Aorta (tissue), 5 donors: Measurements from ENCODE around the gene IQSEC3. TPM values are rescaled to one million over a fixed set of nuclear protein-coding genes. Genes with fewer than 3 reads are reported as not detected.
"Not testable (repeated sequence)": the region's sequence is repeated elsewhere in the genome, so short reads cannot be mapped to it uniquely, and the experiment has no call there.

Source experiments
- ATAC-seq: fragments of 200-7000 bp; cut with Tn5 transposase; one replicate; pipeline ENCODE4 v1.9.1; 2022; ENCODE audit warnings: moderate library complexity; ENCODE audit not compliant: low FRiP score
- DNase-seq, 2 donors: peaks; one replicate each; pipeline ENCODE4 v3.0.0-alpha.2; 2020
- H3K27ac ChIP-seq, 2 donors: one replicate each; pipeline ENCODE4 v1.5.1; 2013; ENCODE audit warnings: low read length in 2 of 2, mild to moderate bottlenecking in 2 of 2, moderate library complexity in 2 of 2, control low read depth in 1 of 2, inconsistent platforms in 1 of 2, low read depth in 1 of 2
- H3K27me3 ChIP-seq, 2 donors: one replicate each; pipeline ENCODE4 v1.6.1; 2013; ENCODE audit warnings: control low read depth in 1 of 2, low read length in 1 of 2, mild to moderate bottlenecking in 1 of 2, moderate library complexity in 1 of 2; ENCODE audit not compliant: insufficient read depth in 2 of 2, control insufficient read depth in 1 of 2
- H3K36me3 ChIP-seq, 2 donors: one replicate each; pipeline ENCODE4 v1.6.1; 2013; ENCODE audit warnings: control low read depth in 1 of 2, low read length in 1 of 2, mild to moderate bottlenecking in 1 of 2; ENCODE audit not compliant: insufficient read depth in 2 of 2, control insufficient read depth in 1 of 2
- H3K4me1 ChIP-seq, 2 donors: one replicate each; pipeline ENCODE4 v1.6.1; 2013; ENCODE audit warnings: low read length in 2 of 2, control low read depth in 1 of 2, mild to moderate bottlenecking in 1 of 2, moderate library complexity in 1 of 2; ENCODE audit not compliant: insufficient read depth in 2 of 2, control insufficient read depth in 1 of 2
- H3K4me3 ChIP-seq, 2 donors: one replicate each; pipeline ENCODE4 v1.5.1; 2013; ENCODE audit warnings: low read length in 2 of 2, control low read depth in 1 of 2, mild to moderate bottlenecking in 1 of 2
- H3K9me3 ChIP-seq: one replicate; pipeline ENCODE4 v1.6.1; 2013; ENCODE audit warnings: mild to moderate bottlenecking, low read length; ENCODE audit not compliant: control insufficient read depth
- WGBS, 2 donors: extraction: QIAGEN DNeasy Blood & Tissue Kit; methylation state at CpG; one replicate each; pipeline ENCODE4 v1.1.7; 2013; 5-methylcytosine and 5-hydroxymethylcytosine counted together
- intact Hi-C, 2 donors: fragments of 100-400 bp; cut with DNase I; formaldehyde crosslinking; loops; one replicate each; pipeline versions ENCODE4 v1.14.2 to v1.15.0; 2022
- polyA plus RNA-seq, 2 donors: library from polyadenylated mRNA; stranded (reverse); fragments of 200-250 nt; gene quantifications; one replicate each; pipeline ENCODE4 v1.2.3, GENCODE V29; 2013
- total RNA-seq, 2 donors: library from RNA; stranded (reverse); fragmentation: NEBNext Ultra II Directional; extraction: Animal tissue kit (Norgen Biotek cat#: 25700); gene quantifications; one replicate each; pipeline ENCODE4 v1.2.1, GENCODE V29; 2021
- donor health status: healthy with polysubstance abuse.
- donor health status: Bipolar disorder and iron deficiency.
- donor health status: DM: no; HTN: no; CAD: no.
- donor health status: DM: no; HTN: no; CAD: no.
- donor health status: DM: yes; HTN: yes; CAD: no.

IQSEC3 gene
- total and polyA plus RNA-seq, 4 donors: 0.15 to 6.4 (median 3.0) TPM; not detected in 1

DNA sequence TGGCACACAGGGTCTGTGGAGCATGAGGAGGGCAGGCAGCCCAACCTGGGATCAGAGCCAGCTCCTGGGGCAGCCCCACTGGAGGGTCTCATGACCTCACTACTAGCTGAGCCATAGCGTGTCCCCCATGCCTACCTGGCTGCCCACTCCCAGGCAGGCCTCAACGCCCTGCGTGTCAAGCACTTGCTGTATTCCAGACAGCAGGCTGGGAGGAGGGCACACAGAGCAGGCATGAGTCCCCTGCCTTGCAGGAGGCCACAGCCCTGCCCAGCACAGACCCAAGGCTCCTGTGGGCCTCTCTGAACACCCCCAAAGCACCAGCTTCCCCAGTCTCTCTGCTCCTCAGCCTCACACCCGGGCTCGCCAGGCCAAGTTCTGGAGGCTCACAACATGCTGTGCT is 64.0 kb downstream of the IQSEC3 start:
- Histone ChIP-seq H3K4me3 (no peak overlapping the region), H3K9me3 (no peaks in the 10 kb centered on the region), H3K36me3 (no peaks in the 10 kb centered on the region), H3K4me1 (no peaks in the 10 kb centered on the region), H3K27ac (no peak overlapping the region), H3K27me3 (no peaks in the 10 kb centered on the region)
- intact Hi-C loops: no loop called here
- WGBS, 2 donors: 92 to 93% methylated on average over 5 of the region's 5 CpGs
- DNase-seq: no peak
- no peak for ATAC-seq

- Histone ChIP-seq H3K27ac (no peak overlapping the region), H3K36me3 (no peaks in the 10 kb centered on the region), H3K4me1 (no peaks in the 10 kb centered on the region), H3K27me3 (no peaks in the 10 kb centered on the region), H3K4me3 (no peak overlapping the region), H3K9me3 (no peaks in the 10 kb centered on the region)
- DNase-seq: no peak
- no peak for ATAC-seq
- WGBS, 2 donors: 84 to 88% methylated on average over 12 of the region's 12 CpGs
- intact Hi-C loops: no loop called here
Observed at GRCh38 chr12:131008-131407, 64.4 kb downstream of the IQSEC3 start.

DNA sequence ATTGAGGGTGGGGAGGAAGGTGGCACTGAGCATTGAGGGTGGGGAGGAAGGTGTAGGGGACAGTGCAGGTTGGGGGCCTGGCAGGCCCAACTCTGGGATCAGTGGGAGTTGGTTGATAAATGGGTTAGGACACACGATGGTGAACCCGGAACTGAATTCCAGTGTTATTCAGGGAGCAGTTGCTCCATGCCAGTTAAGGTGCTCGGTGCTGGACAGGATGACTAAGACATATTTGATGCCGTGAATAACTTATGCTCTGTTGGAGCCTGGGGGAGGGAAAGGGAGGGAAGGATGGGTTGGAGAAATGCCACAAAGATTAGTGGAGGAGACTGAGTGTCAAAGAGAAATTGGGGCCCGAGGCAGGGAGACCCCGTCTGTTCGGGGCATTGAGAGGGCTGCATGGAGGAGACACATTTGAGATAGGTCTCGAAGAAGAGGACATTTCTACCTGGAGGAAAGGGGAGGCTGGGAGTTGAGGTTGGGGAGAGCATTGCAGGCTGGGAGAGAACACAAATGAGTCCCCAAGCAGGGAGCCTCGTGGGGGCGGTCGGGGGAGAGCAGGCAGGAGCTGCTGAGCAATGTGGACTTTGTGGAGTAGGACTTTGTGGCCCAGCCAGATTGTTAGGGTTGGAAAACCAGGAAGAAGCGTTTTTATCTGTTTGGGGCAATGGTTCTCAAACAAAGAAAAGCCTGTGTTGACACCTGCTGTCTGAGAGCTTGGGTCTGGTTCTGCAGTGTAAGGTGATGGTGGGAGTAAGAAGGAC is 65.3 kb downstream of the IQSEC3 start:
- ATAC-seq: no peak
- H3K27me3 ChIP-seq: no peaks in the 10 kb centered on the region

DNA sequence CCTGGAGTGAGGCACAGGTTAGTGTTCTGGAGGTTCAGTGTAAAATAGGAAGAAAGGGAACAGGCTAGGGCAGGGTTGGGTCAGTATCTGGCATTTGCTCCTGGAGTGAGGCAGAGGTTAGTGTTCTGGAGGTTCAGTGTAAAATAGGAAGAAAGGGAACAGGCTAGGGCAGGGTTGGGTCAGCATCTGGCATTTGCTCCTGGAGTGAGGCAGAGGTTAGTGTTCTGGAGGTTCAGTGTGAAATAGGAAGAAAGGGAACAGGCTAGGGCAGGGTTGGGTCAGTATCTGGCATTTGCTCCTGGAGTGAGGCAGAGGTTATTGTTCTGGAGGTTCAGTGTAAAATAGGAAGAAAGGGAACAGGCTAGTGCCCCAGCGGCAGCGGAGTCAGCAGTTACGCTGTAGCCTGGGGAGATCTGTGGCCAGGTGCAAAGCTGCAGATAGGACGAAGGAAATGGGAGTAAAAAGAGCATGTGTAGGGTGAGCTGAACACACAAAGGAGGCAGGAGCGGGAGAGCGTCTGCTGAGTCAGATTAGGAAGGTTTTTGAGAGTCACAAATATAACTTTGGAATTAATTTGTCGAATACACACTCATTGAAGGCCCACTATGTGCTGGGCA is 67.2 kb downstream of the IQSEC3 start:
- intact Hi-C loops, H3K4me1 ChIP-seq, H3K9me3 ChIP-seq, H3K36me3 ChIP-seq, H3K4me3 ChIP-seq, ATAC-seq, H3K27ac ChIP-seq, H3K27me3 ChIP-seq, DNase-seq: not testable (repeated sequence)
- WGBS, 2 donors: 88 to 90% methylated on average over 7 of the region's 7 CpGs

More for the DNA sequence above, 65.3 kb downstream of the IQSEC3 start:
- intact Hi-C loops: no loop called here
- no peak for DNase-seq
- no peak overlapping the region for H3K4me3 ChIP-seq
- no peak overlapping the region for H3K27ac ChIP-seq
- no peaks in the 10 kb centered on the region for H3K4me1 ChIP-seq
- WGBS, 2 donors: 73 to 76% methylated on average over 12 of the region's 12 CpGs
- no peaks in the 10 kb centered on the region for H3K9me3 ChIP-seq
- H3K36me3 ChIP-seq: no peaks in the 10 kb centered on the region

DNA sequence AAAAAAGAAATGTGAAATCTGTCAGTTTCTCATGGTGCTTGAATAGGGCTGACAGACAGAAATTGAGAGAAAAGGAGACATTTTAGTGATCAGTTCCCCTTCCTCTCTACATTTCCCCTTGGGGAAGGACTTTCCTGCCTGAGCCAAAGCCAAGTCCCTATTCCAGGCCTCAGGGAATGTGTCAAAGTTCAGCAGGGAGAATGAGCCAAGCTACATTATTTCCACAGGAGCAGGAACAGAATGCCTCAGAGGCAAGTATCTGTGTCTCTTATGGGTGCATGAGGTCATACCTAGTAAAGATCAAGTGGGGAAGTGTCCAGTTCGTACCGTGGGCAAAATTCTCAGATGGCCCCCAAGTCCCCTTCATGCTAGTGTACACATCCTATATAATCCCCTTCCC is 68.6 kb downstream of the IQSEC3 start:
- no peak for ATAC-seq
- no peak overlapping the region for H3K4me3 ChIP-seq

GRCh38 chr12:138171-138897 is 71.8 kb downstream of the IQSEC3 start:
- intact Hi-C loops: no loop called here
- H3K27me3 ChIP-seq: no peaks in the 10 kb centered on the region
- no peaks in the 10 kb centered on the region for H3K36me3 ChIP-seq
- 72 to 74% methylated on average over 63 to 64 of the region's 64 CpGs for WGBS, 2 donors
- no peak overlapping the region for H3K4me3 ChIP-seq
- DNase-seq (no peak), ATAC-seq (no peak)
- no peaks in the 10 kb centered on the region for H3K4me1 ChIP-seq
- no peak overlapping the region for H3K27ac ChIP-seq
- no peaks in the 10 kb centered on the region for H3K9me3 ChIP-seq

More for the DNA sequence above, 68.6 kb downstream of the IQSEC3 start:
- Histone ChIP-seq H3K36me3 (no peaks in the 10 kb centered on the region), H3K9me3 (no peaks in the 10 kb centered on the region), H3K4me1 (no peaks in the 10 kb centered on the region), H3K27ac (no peak overlapping the region), H3K27me3 (no peaks in the 10 kb centered on the region)
- intact Hi-C loops: no loop called here
- no peak for DNase-seq
- WGBS, 2 donors: 73 to 76% methylated on average over 2 of the region's 2 CpGs

DNA sequence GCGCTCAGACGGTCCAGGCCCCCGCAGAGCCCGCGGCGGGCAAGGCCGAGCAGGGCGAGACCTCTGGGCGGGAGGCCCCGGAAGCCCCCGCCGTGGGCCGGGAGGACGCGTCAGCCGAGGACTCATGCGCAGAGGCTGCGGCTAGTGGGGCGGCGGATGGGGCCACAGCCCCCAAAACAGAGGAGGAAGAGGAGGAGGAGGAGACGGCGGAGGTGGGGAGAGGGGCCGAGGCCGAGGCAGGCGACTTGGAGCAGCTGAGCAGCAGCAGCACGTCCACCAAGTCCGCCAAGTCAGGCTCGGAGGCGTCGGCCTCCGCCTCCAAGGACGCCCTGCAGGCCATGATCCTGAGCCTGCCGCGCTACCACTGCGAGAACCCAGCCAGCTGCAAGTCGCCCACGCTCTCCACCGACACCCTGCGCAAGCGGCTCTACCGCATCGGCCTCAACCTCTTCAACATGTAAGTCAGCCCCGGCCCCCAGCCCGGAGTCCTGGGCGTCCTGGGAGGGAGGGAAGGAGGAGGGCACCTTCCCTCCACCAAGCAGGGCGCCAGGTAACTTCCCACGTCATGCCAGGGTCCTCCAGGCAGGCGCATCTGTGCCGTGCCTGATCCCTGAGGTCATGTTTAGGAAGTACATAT is 72.4 kb downstream of the IQSEC3 start:
- Histone ChIP-seq H3K36me3 (no peaks in the 10 kb centered on the region), H3K27me3 (no peaks in the 10 kb centered on the region), H3K9me3 (no peaks in the 10 kb centered on the region), H3K27ac (no peak overlapping the region), H3K4me3 (no peak overlapping the region), H3K4me1 (no peaks in the 10 kb centered on the region)
- ATAC-seq: no peak
- no peak for DNase-seq
- intact Hi-C loops: no loop called here
- WGBS, 2 donors: 10 to 11% methylated on average over 48 to 49 of the region's 49 CpGs

- Histone ChIP-seq H3K27me3 (no peaks in the 10 kb centered on the region), H3K9me3 (no peaks in the 10 kb centered on the region), H3K27ac (no peak overlapping the region), H3K4me3 (no peak overlapping the region), H3K36me3 (no peaks in the 10 kb centered on the region), H3K4me1 (no peaks in the 10 kb centered on the region)
- ATAC-seq (no peak), DNase-seq (no peak)
- intact Hi-C loops: no loop called here
- WGBS, 2 donors: 10 to 12% methylated on average over 14 of the region's 14 CpGs
Observed at GRCh38 chr12:139585-139984, 73.0 kb downstream of the IQSEC3 start.
